ENCODE measurements around the gene LHFPL2.
"Not testable (repeated sequence)": the region's sequence is repeated elsewhere in the genome, so short reads cannot be mapped to it uniquely, and the experiment has no call there.

DNA sequence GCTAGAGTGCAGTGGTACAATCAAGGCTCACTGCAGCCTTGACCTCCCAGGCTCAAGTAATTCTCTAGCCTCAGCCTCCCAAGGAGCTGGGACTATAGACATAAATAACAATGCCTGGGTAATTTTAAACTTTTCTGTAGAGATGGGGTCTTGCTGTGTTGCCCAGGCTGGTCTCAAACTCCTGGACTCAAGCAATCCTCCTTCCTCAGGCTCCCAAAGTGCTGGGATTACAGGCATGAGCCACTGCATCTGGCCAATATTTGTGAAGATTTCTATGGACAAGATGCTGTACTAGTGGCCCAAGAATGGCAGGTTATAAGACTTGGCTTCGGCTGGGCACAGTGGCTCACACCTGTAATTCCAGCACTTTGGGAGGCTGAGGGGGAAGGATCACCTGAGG lies 18.4 kb upstream of the LHFPL2 start:
- TF ChIP-seq CTCF (IDR thresholded peaks at IDR 0.05; ENCODE audit: low read depth, low read length); MAX (IDR thresholded peaks at IDR 0.05; ENCODE audit: low read depth, low read length); POLR2A (IDR thresholded peaks at IDR 0.05; ENCODE audit: extremely low read depth, insufficient read length): not testable (repeated sequence)
